SJSA1 (cell line): ENCODE data around the gene SERTAD2. TPM values are rescaled to one million over a fixed set of nuclear protein-coding genes. Genes with fewer than 3 reads are reported as not detected.

Experiments used
- DNase-seq, 2 experiments: peaks; one replicate each; pipeline ENCODE4 v3.0.0-alpha.2; 2015 to 2020; ENCODE audit warnings: low spot score in 2 of 2, low read depth in 1 of 2
- H3K27ac ChIP-seq: fragments of 250-450 bp; sonication (Bioruptor Pico); 2 replicates; pipeline ENCODE4 v1.5.1; 2020; ENCODE audit warnings: mild to moderate bottlenecking, moderate library complexity
- H3K27me3 ChIP-seq: fragments of 250-450 bp; sonication (Bioruptor Pico); replicated peaks from 2 replicates; pipeline ENCODE4 v1.5.1; 2020; ENCODE audit warnings: mild to moderate bottlenecking, moderate library complexity
- H3K36me3 ChIP-seq: fragments of 250-450 bp; sonication (Bioruptor Pico); 2 replicates; pipeline ENCODE4 v1.5.1; 2020; ENCODE audit warnings: mild to moderate bottlenecking
- H3K4me1 ChIP-seq: fragments of 250-450 bp; sonication (Bioruptor Pico); replicated peaks from 2 replicates; pipeline ENCODE4 v1.6.1; 2021; ENCODE audit warnings: mild to moderate bottlenecking
- H3K4me3 ChIP-seq: fragments of 250-450 bp; sonication (Bioruptor Pico); 2 replicates; pipeline ENCODE4 v1.5.1; 2020; ENCODE audit warnings: mild to moderate bottlenecking
- H3K9me3 ChIP-seq: fragments of 250-450 bp; sonication (Bioruptor Pico); replicated peaks from 2 replicates; pipeline ENCODE4 v1.5.1; 2020; ENCODE audit warnings: mild to moderate bottlenecking
- total RNA-seq: library from RNA; depleted of rRNA; stranded (reverse); fragments of >200 nt; shearing (Covaris generic); gene quantifications from 2 replicates; pipeline ENCODE4 v1.2.3, GENCODE V29; 2014

The SERTAD2 gene
- total RNA-seq, 1 experiment from 2014 or later, result 21.4 TPM

GRCh38 chr2:64625299-64626145 lies 28.2 kb downstream of the SERTAD2 start:
- Histone ChIP-seq H3K9me3 (no peaks in the 10 kb centered on the region; the same call in 1 of the 2 replicates), H3K4me3 (no peak overlapping the region), H3K4me1 (peaks cover 11% of the 10 kb centered on the region), H3K36me3 (peaks cover 3% of the 10 kb centered on the region), H3K27me3 (no peaks in the 10 kb centered on the region), H3K27ac (no peak overlapping the region)
- DNase-seq, result no peak

- DNase-seq, result no peak
- H3K27me3 ChIP-seq, result no peaks in the 10 kb centered on the region
- H3K9me3 ChIP-seq, result no peaks in the 10 kb centered on the region; the same call in 1 of the 2 replicates
- no peaks in the 10 kb centered on the region; the same call in 1 of the 2 replicates for H3K36me3 ChIP-seq
- H3K4me3 ChIP-seq, result no peak overlapping the region
- no peak overlapping the region for H3K27ac ChIP-seq
- H3K4me1 ChIP-seq, result peaks cover 11% of the 10 kb centered on the region
Observed at GRCh38 chr2:64624862-64625261, 28.9 kb downstream of the SERTAD2 start.

GRCh38 chr2:64624108-64624610 lies 29.6 kb downstream of the SERTAD2 start:
- Histone ChIP-seq H3K9me3 (no peaks in the 10 kb centered on the region; the same call in 1 of the 2 replicates), H3K27me3 (no peaks in the 10 kb centered on the region), H3K4me1 (peaks cover 11% of the 10 kb centered on the region), H3K36me3 (no peaks in the 10 kb centered on the region), H3K4me3 (no peak overlapping the region), H3K27ac (no peak overlapping the region)
- no peak for DNase-seq

GRCh38 chr2:64623242-64623850 lies 30.4 kb downstream of the SERTAD2 start:
- Histone ChIP-seq H3K4me3 (no peak overlapping the region), H3K36me3 (no peaks in the 10 kb centered on the region), H3K9me3 (no peaks in the 10 kb centered on the region; the same call in 1 of the 2 replicates), H3K4me1 (peaks cover 11% of the 10 kb centered on the region), H3K27ac (no peak overlapping the region), H3K27me3 (no peaks in the 10 kb centered on the region)
- DNase-seq, result peak in 1 of 2 experiments; percentile 8

- H3K27me3 ChIP-seq, result no peaks in the 10 kb centered on the region
- H3K27ac ChIP-seq, result peak overlapping the region; percentile 12; the same call in 1 of the 2 replicates
- H3K4me3 ChIP-seq, result no peak overlapping the region
- peak; percentile 49 to 63 for DNase-seq
- peaks cover 11% of the 10 kb centered on the region for H3K4me1 ChIP-seq
- no peaks in the 10 kb centered on the region for H3K36me3 ChIP-seq
- no peaks in the 10 kb centered on the region for H3K9me3 ChIP-seq
Observed at GRCh38 chr2:64622443-64623241, 31.1 kb downstream of the SERTAD2 start.

GRCh38 chr2:64620661-64621060 lies 33.1 kb downstream of the SERTAD2 start:
- peaks cover 11% of the 10 kb centered on the region for H3K4me1 ChIP-seq
- H3K4me3 ChIP-seq, result no peak overlapping the region
- no peaks in the 10 kb centered on the region for H3K27me3 ChIP-seq
- DNase-seq, result no peak
- no peak overlapping the region for H3K27ac ChIP-seq
- no peaks in the 10 kb centered on the region for H3K36me3 ChIP-seq
- no peaks in the 10 kb centered on the region for H3K9me3 ChIP-seq

- H3K27ac ChIP-seq, result no peak overlapping the region
- H3K9me3 ChIP-seq, result no peaks in the 10 kb centered on the region
- H3K27me3 ChIP-seq, result no peaks in the 10 kb centered on the region
- peaks cover 4% of the 10 kb centered on the region for H3K4me1 ChIP-seq
- DNase-seq, result no peak
- H3K36me3 ChIP-seq, result no peaks in the 10 kb centered on the region
- H3K4me3 ChIP-seq, result no peak overlapping the region
Observed at GRCh38 chr2:64617631-64618151, 36.0 kb downstream of the SERTAD2 start.

- no peaks in the 10 kb centered on the region for H3K9me3 ChIP-seq
- peaks cover 4% of the 10 kb centered on the region; the same call in 1 of the 2 replicates for H3K27me3 ChIP-seq
- H3K4me1 ChIP-seq, result no peaks in the 10 kb centered on the region
- no peaks in the 10 kb centered on the region for H3K36me3 ChIP-seq
- no peak for DNase-seq
- H3K27ac ChIP-seq, result no peak overlapping the region
- H3K4me3 ChIP-seq, result no peak overlapping the region
Observed at GRCh38 chr2:64615844-64616536, 37.7 kb downstream of the SERTAD2 start.

GRCh38 chr2:64615192-64615763 lies 38.4 kb downstream of the SERTAD2 start:
- H3K36me3 ChIP-seq, result no peaks in the 10 kb centered on the region
- no peak overlapping the region for H3K4me3 ChIP-seq
- H3K27me3 ChIP-seq, result peaks cover 4% of the 10 kb centered on the region; the same call in 1 of the 2 replicates
- H3K27ac ChIP-seq, result no peak overlapping the region
- no peak for DNase-seq
- no peaks in the 10 kb centered on the region for H3K4me1 ChIP-seq
- no peaks in the 10 kb centered on the region for H3K9me3 ChIP-seq

- H3K4me1 ChIP-seq, result no peaks in the 10 kb centered on the region
- DNase-seq, result no peak
- no peak overlapping the region for H3K27ac ChIP-seq
- H3K4me3 ChIP-seq, result no peak overlapping the region
- no peaks in the 10 kb centered on the region for H3K9me3 ChIP-seq
- peaks cover 4% of the 10 kb centered on the region; the same call in 1 of the 2 replicates for H3K27me3 ChIP-seq
- H3K36me3 ChIP-seq, result no peaks in the 10 kb centered on the region
Observed at GRCh38 chr2:64613276-64613675, 40.4 kb downstream of the SERTAD2 start.

- no peaks in the 10 kb centered on the region for H3K36me3 ChIP-seq
Observed at GRCh38 chr2:64612575-64613195, 41.0 kb downstream of the SERTAD2 start.

GRCh38 chr2:64610316-64610855 lies 43.3 kb downstream of the SERTAD2 start:
- H3K36me3 ChIP-seq, result no peaks in the 10 kb centered on the region
- H3K4me3 ChIP-seq, result no peak overlapping the region
- no peaks in the 10 kb centered on the region for H3K4me1 ChIP-seq
- peaks cover 4% of the 10 kb centered on the region; the same call in 1 of the 2 replicates for H3K27me3 ChIP-seq
- H3K9me3 ChIP-seq, result no peaks in the 10 kb centered on the region
- DNase-seq, result no peak
- no peak overlapping the region for H3K27ac ChIP-seq

More at GRCh38 chr2:64612575-64613195, 41.0 kb downstream of the SERTAD2 start:
- Histone ChIP-seq H3K27me3 (peaks cover 4% of the 10 kb centered on the region; the same call in 1 of the 2 replicates), H3K9me3 (no peaks in the 10 kb centered on the region), H3K4me1 (no peaks in the 10 kb centered on the region), H3K4me3 (no peak overlapping the region), H3K27ac (no peak overlapping the region)
- DNase-seq, result no peak
